KG1 (cell line): ENCODE measurements around the gene MMP24OS.

Source experiments
- DNase-seq: peaks from one replicate; lab custom pipeline; 2025; lab: John Stamatoyannopoulos, UW

The MMP24OS gene

DNA sequence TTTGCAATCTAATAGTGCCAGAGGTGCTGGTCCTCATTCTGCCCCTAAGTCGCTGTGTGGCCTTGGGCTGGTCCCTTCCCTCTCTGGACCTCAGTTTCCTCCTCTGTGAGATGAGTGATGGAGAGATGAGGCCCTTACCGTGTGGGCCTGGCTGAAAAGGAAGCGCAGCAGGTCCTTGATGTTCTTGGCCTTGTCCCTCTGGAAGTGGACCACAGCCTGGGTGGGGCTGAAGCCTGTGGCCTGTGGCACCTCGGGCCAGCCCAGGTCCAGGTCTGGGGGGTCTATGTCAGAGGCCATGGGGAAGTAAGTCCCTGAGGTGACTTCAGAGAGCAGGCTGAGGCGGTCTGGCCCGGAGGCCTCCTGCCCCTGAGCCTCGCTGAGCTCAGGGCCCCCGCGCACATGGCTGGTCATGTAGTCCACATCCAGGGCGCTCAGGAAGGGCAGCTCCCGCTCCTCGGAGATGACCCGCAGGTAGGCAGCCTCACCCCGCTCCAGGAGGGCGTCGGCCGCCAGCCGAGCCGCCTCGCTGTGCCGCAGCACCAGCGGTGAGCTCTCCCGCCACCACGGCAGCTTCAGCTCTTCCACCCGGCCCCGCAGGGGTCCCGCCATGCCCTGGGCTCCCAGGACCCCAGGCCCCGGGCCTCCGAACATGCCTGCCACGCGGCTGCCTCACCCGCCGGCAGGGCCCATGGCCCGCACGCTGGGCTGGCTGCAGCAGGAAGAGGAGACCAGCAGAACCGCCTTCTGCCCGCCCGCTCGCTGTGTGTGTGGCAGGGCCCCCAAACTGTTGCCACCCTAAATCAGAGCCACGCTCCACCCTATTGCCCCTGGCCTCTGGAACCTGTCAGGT lies 14.0 kb upstream of the MMP24OS start, which contains the start of gene FAM83C:
TSS of gene FAM83C (minus strand) at position 772 of the 850 bp plus-strand sequence. CDS start at position 651, 121 bp downstream.
- DNase-seq: no peak

- DNase-seq: no peak
Measured at GRCh38 chr20:35290887-35291417, 13.0 kb upstream of the MMP24OS start.

GRCh38 chr20:35290186-35290886 lies 12.4 kb upstream of the MMP24OS start:
- no peak for DNase-seq

DNA sequence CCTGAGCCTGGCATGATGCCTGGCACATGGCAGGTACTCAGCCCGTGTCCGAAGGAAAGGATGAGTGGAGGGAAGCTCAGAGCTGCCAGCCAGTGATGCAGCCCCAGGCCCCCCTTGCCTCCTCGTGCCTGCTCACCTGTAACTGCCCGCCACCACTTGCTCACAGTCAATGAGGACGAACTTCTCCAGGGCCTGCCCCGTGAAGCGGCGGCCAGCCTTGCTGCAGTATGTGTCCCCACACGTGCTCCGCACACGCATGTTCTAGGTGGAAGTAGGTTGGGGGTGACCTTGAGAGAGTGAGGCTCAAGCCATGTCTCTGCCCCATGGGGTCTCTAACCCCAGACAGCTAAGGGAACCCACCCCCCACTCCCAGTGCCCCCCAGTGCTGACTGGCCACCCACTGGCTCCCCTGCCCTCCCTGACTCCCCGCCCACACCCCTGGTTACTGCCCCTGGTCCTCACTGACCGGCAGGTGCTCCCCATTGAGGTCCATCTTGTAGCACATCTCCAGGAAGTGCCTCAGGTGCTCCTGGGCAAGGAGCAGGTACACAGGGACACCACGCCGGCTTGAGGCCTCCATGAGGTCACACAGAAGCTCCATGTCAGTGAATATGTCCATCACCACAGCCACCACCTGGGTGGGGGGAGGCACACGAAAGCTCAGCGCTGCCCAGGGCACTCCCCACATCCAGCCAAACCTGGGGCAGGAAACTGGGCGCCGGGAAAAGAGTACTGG lies 10.6 kb upstream of the MMP24OS start:
- no peak for DNase-seq

DNA sequence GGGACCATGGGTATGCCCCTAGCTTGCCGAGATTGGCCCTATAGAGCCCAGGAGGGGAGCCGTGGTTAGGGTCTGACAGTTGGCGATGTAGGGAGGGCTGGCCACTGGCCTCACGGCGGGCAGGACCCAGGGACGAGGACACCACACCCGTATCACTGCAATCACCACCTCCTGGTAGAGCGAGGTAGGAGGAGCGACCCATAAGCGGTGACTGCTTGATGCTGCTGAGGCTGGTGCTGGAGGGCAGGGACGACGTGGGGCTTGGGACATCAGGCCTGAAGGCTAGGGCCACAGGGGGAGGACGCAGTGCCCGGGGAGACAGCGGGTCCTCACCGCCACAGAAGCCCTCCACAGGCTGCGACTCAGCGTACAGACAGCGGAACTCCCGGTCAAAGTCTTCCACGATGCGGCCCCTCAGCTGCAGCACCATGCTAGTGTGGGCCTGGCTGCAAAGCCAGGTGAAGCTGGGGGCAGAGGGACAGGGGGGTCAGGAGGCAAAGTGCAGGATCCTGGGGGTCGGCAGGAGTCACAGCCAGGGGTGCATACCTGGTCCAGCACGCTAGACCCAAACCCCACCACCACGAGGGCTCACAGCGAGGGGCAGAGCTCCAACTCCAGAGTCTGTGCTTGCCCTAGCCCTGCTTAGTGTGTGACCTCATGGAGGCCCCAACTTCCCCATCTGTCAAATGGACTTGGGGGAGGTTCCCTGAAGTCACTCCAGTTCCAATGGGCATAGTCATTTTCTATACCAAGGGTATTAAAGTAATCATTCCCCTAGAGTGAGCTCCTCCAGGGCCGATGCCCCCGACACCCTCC lies 9.8 kb upstream of the MMP24OS start:
- no peak for DNase-seq

DNA sequence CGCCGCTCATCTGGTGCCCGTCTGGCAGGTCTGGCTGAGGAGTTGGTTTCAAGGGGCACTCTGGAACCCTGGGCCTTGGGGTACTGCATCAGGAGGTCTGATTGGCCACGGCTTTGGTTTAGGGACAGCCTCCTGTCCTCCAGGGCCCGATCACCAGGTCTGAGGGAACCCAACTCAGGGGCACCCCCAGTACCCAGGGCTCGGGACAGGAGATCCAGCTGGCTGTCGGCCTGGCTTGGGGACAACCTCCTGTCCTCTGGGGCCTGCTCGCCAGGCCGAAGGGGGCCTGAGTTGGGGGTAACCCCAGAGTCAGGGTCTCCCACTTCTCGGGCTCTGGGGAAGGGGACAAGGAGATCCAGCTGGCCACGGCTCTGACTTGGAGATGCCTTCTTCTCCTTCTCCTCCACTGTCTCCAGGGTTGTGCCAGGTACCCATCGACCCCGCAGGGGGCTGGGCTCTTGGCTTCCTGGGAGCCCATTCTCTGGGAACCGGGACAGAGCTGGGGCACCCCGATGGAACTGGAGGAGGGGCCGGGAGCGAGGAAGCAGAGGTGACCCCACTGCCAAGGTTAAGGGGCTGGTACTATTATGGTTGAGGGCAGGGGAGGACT lies 9.1 kb upstream of the MMP24OS start:
- no peak for DNase-seq

GRCh38 chr20:35286077-35286898 lies 8.4 kb upstream of the MMP24OS start:
- no peak for DNase-seq

GRCh38 chr20:35285806-35286076 lies 7.8 kb upstream of the MMP24OS start:
- DNase-seq: no peak

DNA sequence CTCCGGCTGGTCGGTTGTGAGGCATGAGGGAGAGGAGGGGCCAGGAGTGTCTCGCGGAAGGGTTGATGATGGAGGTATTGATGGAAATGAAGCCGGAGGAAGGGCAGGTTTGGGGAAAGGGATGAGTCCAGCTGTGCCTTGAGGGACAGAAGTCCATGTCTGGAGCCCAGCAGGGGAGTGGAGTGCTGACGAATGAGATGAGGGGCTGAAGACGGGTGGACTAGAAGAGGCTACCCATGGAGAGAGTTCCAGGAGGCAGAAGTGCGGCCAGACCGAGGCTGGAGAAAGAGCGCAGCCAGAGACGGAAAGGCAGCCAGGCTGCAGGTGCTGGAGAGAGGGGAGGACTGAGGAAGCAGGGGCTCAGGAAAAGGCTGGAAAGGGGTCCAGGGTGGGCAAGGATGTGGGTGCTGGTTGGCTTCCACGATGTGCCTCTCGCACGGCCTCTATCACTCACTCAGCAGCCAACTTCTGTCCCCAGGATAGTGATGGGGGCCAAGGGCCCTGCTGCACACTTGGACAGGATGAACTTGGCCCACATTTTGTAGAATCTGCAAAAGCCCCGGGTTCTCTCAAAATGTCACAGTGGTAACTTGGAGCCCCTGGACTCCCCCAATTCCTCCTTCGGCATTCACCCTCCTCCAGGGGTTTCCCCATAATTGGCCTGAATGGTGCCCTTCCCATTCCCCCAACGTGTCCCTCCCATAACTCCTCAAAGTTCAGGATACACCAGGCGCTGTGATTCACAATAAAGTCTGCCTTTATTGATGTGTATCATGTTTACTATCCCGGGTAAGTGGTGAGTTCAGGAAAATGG lies 7.3 kb upstream of the MMP24OS start:
- no peak for DNase-seq

GRCh38 chr20:35284267-35284991 lies 6.5 kb upstream of the MMP24OS start, which contains the start of gene EIF6:
Gene EIF6, minus strand, starts transcription at chr20:35284772. Its CDS starts 285 bp downstream, at chr20:35284487.
- peak; percentile 42 for DNase-seq

- DNase-seq: no peak
Measured at GRCh38 chr20:35283441-35284266, 5.7 kb upstream of the MMP24OS start.

DNA sequence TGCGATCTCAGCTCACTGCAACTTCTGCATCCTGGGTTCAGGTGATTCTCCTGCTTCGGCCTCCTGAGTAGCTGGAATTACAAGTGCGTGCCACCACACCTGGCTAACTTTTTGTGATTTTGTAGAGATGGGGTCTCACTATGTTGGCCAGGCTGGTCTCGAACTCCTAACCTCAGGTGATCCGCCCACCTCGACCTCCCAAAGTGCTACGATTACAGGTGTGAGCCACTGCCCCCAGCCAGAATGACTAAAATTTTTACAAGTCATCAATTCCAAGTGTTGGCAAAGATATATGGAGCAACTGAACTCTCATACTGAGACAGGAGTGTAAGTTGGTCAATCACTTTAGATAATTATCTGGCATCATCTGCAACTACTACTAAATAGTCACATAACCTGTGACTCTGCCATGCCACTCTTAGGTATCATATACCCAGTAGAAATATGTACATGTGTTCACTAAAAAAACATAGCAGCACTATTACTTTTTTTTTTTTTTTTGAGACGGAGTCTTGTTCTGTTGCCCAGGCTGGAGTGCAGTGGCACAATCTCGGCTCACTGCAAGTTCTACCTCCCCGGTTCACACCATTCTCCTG lies 3.7 kb upstream of the MMP24OS start:
- no peak for DNase-seq

- DNase-seq: no peak
Measured at GRCh38 chr20:35280523-35280922, 2.6 kb upstream of the MMP24OS start.

GRCh38 chr20:35279533-35280174 lies 1.7 kb upstream of the MMP24OS start:
- no peak for DNase-seq

- no peak for DNase-seq
Measured at GRCh38 chr20:35279040-35279439, 1.1 kb upstream of the MMP24OS start.

GRCh38 chr20:35277127-35277526 lies 795 bp downstream of the MMP24OS start:
- DNase-seq: no peak

DNA sequence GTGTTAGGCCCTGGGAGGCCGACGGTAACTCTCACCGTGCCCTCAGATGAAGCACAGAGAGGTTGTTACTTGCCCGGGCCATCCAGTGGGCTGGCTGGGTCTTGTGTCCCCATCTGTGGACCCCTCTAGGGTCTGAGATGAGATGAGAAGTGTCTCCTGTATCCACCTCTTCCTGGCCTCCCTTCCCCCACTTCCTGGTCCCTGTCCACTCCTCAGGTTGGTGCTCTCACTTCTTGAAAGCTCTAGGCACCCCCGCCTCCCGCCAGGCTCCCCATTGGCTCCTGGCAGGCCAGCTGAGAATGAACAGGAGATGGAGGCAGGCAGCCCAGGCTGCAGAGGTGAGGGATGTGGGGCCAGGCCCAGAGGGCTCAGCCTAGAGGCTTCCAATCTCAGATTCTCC lies 1.5 kb downstream of the MMP24OS start:
- DNase-seq: no peak
